HG03442 (cell line): Measurements from ENCODE around the gene BHLHA15.
A peak's percentile ranks its signal among the peaks of the same experiment; 100 is the strongest.

ENCODE experiments used
- ATAC-seq: cut with Tn5 transposase; IDR thresholded peaks from one replicate; pipeline ENCODE4 v1.9.1; 2021; ENCODE audit warnings: mild to moderate bottlenecking, moderate library complexity; ENCODE audit not compliant: unreplicated experiment

Gene BHLHA15

DNA sequence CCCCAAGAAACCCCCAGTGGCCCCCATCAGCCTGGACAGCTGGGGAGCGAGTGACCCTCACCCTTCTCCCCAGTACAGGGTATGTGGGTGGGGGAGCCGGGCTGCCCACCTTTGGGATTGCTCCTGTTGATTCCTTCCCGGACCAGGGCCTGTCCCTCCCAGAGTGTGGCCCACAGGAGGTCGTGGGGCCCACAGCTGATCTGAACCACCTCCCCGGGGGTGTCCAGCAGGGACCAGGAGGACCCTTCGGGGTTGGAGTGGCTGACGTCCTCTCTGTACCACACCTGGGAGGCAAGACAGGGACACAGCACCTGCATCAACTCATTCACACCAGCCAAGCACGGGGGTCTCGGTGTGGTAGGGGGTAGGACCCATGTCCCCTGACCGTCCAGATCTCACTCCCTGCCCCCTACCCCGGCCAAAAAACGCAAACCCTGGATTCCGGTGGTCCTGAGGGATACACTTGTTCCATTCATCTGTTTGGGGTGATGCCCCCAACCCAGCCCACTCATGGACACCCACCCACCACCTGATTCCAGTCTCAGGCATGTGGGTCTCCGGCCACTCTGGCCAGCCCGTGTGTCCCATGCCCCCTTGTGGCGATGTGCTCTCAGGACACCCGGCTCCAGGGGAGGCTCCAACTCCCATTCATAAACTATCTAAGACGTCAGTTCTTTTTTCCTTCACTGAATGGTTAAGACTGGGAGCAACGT, 29.9 kb downstream of the BHLHA15 start:
- no peak for ATAC-seq

DNA sequence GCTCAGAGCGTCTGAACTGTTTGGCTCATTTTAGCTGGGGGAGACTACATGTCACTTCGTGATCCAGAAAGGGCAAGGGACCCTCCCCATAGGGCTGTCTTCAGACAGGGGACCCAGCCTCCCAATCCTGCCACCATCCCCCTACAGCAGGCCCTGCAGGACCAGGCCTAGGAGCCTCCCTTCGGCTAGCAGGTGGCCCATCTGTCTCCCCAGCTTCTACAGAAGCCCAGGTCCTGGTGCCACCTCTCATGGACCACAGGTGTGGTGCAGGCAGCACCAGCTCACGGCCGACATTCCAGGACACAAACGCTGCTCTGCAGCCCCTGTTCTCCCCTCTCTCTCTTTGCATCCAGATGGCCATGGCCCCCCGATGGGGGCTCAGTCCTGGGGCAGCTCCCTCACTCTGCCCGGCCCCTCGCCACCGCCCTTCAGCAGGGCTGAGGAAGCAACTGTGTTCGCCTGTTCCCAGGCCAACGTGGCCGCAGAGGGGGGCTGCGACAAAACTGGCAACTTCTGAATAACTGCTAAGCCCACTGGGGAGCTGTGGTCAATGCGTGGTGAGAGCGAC, 30.5 kb downstream of the BHLHA15 start:
- no peak for ATAC-seq

DNA sequence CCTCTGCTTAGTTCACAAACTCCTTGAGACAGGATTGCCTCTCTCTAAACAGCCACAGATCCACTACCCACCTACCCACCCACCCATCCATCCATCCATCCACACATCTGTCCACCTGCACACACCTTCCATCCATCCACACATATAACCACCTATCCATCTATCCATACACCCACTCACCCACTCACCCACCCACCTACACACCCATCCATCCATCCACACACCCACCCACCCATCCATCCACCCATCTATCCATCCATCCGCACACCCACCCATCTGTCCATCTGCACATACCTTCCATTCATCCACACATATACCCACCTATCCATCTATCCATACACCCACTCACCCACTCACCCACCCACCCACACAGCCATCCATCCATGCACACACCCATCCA, 31.1 kb downstream of the BHLHA15 start:
- ATAC-seq, result no peak

DNA sequence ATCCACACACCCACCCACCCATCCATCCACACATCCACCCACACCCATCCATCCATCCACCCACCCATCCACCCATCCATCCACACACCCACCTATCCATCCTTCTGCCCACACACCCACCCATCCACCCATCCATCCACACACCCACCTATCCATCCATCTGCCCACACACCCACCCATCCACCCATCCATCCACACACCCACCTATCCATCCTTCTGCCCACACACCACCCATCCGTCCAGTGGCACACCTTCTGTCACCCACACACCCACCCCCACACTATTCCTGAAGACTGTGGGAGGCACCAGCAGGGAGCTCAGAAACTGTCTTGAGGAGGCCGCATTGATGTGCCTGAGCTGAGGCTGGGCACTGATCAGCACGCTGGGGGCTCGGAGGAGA, 31.7 kb downstream of the BHLHA15 start:
- ATAC-seq, result no peak

DNA sequence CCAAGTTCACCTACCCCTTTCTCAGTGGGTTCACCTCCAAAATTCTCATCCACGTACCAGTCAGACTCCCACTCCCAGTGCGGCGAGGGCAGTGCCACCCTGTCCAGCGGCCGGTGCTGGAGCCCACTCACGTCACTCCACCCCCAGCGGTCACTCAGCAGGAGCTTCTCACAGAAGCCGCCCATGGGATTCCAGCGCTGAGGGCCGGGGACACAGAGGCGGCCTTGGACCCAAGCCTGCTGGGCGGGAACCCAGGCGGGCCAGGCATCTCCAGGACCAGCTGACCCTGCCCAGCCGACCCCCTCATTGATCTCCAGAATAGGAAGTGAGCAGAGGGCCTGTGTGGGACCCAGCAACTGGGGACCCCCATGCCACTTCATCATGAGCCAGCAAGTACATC, 33.6 kb downstream of the BHLHA15 start:
- no peak for ATAC-seq

DNA sequence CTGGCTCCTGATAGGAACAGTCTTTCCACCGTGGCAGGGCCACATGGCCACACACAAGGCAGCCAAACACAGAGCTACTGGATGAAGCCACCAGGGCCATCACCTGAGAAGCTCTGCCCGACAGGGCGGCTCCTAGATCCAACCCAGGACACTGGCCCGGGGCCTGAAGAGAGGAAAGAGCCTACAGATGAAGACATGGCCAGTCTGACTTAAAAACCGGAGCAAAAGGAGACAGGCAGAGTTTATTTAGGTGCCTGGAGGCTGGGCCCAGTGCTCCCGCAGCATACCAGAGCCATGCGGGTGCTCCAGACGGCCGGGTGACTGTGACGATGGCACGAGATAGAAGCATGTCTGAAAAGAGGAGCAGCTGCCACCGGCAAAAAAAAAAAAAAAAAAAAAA, 36.9 kb downstream of the BHLHA15 start:
- no peak for ATAC-seq

DNA sequence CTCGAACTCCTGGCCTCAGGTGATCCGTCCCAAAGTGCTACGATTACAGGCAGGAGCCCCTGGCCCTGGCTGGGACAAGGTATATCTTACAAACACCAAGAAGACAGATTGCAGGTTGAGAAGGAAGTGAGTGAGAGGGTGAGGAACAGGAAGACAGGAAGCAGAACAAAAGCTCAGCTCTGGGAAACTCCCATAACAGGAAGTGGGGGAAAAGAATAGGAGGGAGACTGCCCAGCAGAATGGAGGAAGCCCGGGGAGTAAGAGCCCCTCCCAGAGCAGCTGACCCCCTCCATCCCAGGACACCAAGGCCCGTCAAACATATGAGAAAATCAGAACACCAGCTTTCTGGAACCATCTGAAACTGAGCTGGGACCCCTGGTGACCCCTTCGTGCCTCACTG, 37.9 kb downstream of the BHLHA15 start:
- ATAC-seq, result no peak

DNA sequence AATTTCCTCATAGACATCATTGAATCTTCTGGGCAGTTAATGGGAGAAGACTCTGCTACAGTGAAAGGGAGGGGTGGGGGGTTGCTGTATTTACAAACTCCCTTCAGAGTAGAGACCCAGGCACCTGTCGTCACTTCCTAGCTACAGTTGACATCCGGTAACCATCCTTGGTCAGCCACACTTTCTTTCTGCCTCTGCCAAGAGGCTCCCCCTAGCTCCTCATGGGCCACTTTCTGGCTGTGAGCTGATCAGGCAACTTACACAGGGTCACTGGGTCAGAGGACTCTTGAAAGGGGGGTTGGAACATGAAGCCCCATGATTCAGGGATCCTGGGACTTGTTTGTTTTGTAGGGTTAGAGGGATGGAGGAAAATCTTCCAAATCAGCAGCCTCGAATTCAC, 39.5 kb downstream of the BHLHA15 start:
- no peak for ATAC-seq

DNA sequence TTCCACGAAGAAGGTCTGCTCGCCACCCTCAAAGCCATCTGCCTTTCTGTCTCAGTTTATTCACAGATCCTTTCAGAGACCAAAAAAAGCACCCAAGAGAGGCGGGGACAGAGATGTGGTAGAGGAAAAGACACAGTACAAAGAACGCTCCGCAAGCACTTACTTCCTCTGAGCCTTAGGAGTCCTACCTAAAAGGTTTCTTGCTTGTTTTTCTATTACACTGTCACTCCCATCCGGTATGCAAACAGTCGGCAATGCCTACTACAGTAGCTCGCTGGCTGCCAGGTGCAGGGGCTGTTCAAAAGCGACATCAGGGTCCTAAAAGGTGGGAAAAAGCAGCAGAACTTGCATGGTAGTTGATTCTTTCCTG, 40.0 kb downstream of the BHLHA15 start:
- ATAC-seq, result peak; percentile 21

DNA sequence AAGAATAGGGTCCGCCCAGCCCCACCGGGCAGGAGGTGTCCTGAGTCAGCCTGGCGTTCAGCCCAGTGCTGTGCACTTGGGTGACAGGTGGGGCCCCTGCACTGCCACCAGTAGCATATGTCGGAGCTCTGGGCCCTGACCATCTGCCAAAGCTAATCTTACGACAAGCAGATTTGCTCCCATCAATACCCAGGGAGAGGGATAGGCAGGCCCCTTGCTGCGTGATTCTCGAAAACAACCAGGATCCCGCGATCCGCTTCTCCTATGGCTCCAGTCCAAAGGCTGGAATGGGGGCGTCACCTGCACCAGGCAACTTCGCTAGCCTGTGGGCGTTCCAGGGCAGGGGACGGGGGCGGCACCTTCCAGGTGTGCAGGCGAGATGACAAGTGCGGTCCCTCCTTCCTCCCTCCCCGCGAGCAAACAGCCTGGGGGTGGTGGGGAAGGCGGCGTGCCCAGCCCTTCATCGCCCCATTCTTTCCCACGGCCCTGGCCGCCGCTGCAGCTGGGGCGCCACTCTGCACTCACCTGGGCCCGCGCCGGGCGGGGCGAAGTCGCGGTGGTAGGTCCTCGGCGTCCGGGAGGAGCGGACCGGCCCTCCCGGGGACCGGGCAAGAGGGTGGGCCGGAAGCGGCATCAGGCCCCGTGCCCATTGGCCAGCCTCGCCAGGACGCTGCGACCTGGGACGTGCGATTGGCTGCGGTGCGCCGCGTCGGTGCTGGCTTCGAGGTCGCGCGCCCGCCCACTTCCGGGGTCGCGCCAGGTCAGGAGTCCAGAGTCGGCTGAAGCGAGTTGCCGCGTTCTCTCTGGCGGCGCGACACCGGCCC, 40.6 kb downstream of the BHLHA15 start, which contains the start of gene TECPR1:
Gene TECPR1 (minus strand): TSS at position 632 of the 824 bp plus-strand sequence. CDS start 6,086 bp downstream, outside the sequence.
- peak; percentile 96 for ATAC-seq

DNA sequence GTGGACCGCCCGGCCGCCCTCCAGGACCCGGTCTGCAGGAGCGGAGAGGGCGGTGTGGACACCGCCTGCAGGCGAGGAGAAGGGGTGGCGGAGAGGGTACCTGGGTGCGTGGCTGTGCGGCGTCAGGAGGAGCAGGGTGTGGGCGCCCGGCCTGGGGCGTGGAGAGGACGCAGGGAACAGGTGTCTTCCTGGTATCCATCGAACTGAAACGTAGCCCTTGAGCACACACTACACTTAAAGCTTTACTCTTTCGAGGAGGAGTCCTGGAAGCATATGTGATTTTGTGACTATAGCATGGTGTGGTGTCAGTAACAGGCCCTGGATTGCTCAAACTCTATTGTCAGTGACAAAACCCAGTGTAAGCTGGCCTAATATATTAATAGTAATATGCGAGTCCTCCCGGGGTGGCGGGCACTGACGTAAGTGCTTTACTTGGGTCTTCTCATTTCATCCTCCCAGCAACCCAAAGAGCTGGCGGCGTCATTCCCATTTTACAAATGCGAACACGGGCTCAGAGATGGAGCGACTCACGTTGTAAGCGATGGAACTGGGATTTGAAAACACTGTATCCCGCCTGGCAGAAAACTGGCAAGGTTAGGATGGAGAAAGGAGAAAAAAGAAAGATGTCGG, 41.3 kb downstream of the BHLHA15 start:
- peak; percentile 25 for ATAC-seq

DNA sequence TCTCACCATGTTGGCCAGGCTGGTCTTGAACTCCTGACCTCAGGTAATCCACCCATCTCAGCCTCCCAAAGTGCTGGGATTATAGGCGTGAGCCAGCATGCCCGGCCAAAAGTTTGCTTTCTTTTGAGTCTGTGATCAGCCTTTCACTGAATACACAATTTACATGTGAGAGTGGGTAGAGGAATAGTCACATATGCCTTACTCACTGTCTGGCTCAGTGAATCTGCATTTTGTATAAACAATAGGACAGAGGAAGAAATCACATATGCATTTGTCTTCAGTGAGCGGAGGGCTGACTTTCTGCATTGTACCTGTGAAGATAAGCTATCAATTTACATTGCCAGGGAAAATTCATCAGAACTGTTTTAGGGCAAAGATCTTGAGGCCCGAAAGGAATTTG, 43.3 kb downstream of the BHLHA15 start:
- no peak for ATAC-seq

DNA sequence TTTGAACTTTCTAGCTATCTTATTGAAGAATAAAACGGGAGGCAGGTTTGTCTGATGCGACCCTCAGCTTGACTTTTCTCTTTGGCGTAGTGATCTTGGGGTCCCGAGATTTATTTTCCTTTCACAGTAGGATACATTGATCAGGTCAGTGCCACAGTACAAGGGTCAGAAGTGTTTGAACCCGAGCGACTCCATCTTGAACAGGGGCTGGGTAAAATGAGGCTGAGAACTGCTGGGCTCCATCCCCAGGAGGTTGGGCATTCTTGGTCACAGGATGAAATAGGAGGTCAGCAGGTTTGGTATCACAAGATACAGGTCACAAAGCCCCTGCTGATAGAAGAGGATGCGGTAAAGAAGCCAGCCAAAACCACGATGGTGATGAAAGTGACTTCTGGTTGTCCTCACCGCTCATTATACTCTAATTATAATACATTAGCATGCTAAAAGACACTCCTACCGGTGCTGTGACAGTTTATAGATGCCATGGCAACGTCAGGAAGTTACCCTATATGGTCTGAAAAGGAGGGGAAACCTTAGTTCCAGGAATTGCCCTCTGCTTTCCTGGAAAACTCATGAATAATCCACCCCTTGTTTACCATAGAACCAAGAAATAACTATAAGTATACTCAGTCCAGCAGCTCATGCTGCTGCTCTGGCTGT, 43.8 kb downstream of the BHLHA15 start:
- ATAC-seq, result no peak

DNA sequence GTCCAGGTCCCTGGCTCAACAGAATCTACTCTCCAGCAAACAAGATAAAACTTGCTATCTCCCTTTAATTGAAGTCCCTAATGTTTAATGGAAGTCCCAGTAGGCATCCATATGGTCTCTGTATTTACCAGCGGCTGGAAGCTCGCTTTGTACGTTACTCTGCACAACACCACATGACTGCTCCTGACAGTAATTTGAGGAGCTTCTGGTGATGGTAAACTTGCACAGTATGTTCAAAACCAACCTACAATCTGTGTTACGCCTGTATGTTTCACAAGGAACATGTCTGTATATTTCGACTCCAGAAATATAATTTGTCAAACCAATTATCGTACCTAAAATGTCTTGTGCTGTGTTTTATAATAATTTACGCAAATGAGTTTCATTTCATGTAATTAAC, 45.2 kb downstream of the BHLHA15 start:
- no peak for ATAC-seq

DNA sequence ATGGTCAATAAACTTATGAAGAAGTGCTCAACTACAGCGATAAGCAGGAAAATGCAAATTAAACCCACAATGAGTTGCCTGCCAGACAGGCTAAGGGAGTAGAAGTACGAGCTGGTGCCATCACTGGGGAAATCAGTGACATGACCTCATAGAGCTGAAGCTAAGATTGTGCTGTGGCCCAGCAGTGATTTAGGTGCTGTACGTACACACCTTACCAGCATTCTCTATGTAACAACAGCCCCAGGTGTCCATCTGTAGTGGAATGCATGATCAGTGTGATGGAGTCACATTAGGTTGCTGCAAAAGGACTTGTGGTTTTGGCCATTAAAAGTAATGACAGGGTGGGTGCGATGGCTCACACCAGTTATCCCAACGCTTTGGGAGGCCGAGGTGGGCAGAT, 46.5 kb downstream of the BHLHA15 start:
- ATAC-seq, result no peak
